Spleen (tissue), 7 donors: ENCODE measurements around the gene VPS8.

Source experiments
- CTCF ChIP-seq, 11 experiments: fragments of 200-600 bp in 7 of 11; fragments of 450-650 bp in 4 of 11; sonication (generic) in 4 of 11; IDR thresholded peaks in 8 of 11; conservative IDR thresholded peaks in 3 of 11; 1 replicate in 7 of 11; 2 replicates in 4 of 11; pipeline versions ENCODE4 v1.4.0 to v1.8.0; 2016 to 2021; ENCODE audit warnings: antibody characterized with exemption in 11 of 11, inconsistent platforms in 4 of 11, mild to moderate bottlenecking in 1 of 11
- POLR2AphosphoS5 ChIP-seq, 3 donors: sonication (generic); formaldehyde crosslinking; IDR thresholded peaks; one replicate each; pipeline ENCODE4 v1.5.1; 2017; ENCODE audit warnings: antibody characterized with exemption in 3 of 3
- donor health status: DM: no; HTN: no; CAD: no; lungs with moderate emphysema.
- donor health status: DM: no; HTN: no; CAD: no.
- donor health status: DM: no; HTN: no; CAD: no.

DNA sequence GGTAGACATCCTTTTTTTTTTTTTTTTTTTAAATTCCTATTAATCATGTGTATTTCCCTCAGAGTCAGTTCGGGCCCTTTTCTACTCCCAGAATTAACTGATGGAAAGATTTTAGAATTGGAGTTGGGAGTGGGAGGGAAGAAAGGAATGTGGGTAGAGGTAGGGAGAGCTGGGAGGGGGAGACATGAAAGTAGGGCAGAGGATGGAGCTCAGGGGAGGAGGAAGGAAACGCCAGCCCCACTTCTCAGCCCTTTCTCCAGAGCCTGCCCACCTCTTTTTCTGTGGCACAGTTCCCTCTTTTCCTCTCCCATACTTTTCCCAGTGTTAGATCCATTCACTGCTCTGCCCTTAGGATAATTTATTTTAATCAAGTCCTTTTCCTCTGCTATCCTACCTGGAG, 129.4 kb downstream of the VPS8 start:
- TF ChIP-seq CTCF (IDR thresholded peaks at IDR 0.05 in 8 of 11, conservative IDR thresholded peaks at IDR 0.05 in 3 of 11) (no peak), POLR2AphosphoS5 (IDR thresholded peaks at IDR 0.05) (no peak)
